H1 (cell line): ENCODE results near the gene USP49. TPM values are rescaled to one million over a fixed set of nuclear protein-coding genes. Genes with fewer than 3 reads are reported as not detected.

Experiments used
- CTCF ChIA-PET: fragments of 300-600 bp; sonication (Branson Sonifier 250); formaldehyde crosslinking; loops from one replicate; lab custom pipeline; 2021; ENCODE audit not compliant: partially characterized antibody; lab: Charles Lee
- POLR2A ChIA-PET: fragments of 300-600 bp; sonication (Branson Sonifier 250); formaldehyde crosslinking; loops from one replicate; lab custom pipeline; 2021; ENCODE audit warnings: inconsistent platforms; ENCODE audit not compliant: partially characterized antibody; lab: Charles Lee
- DNase-seq, 2 experiments: peaks; one replicate each; pipeline versions ENCODE4 v3.0.0 to v3.0.0-alpha.2; 2010 to 2022; ENCODE audit warnings: low spot score in 2 of 2, low read depth in 1 of 2, mixed read lengths in 1 of 2
- FAIRE-seq: peaks from 2 replicates; lab custom pipeline; 2011; peaks lifted over from hg19 to GRCh38; lab: Jason Lieb, UNC
- H2AFZ ChIP-seq: 2 replicates; pipeline ENCODE4 v1.8.1; 2012; ENCODE audit warnings: low read length, inconsistent platforms
- H2AK5ac ChIP-seq: 2 replicates; pipeline ENCODE4 v1.6.1; 2013; ENCODE audit warnings: low read depth, low read length
- H2BK120ac ChIP-seq: replicated peaks from 2 replicates; pipeline ENCODE3; 2013; ENCODE audit warnings: low read depth, low read length, inconsistent platforms
- H2BK12ac ChIP-seq: 2 replicates; pipeline ENCODE4 v1.6.1; 2013; ENCODE audit warnings: low read depth, low read length
- H2BK15ac ChIP-seq: 2 replicates; pipeline ENCODE4 v1.6.1; 2013; ENCODE audit warnings: low read length
- H2BK20ac ChIP-seq: 2 replicates; pipeline ENCODE4 v1.6.1; 2013; ENCODE audit warnings: low read length
- H2BK5ac ChIP-seq: 2 replicates; pipeline ENCODE4 v1.6.1; 2013; ENCODE audit warnings: low read depth, low read length
- H3K14ac ChIP-seq: 2 replicates; pipeline ENCODE4 v1.6.1; 2013; ENCODE audit warnings: inconsistent platforms; ENCODE audit not compliant: insufficient read length
- H3K18ac ChIP-seq: 2 replicates; pipeline ENCODE4 v1.6.1; 2013; ENCODE audit warnings: low read length; ENCODE audit errors: extremely low read depth
- H3K23ac ChIP-seq: 2 replicates; pipeline ENCODE4 v1.6.1; 2013; ENCODE audit warnings: inconsistent platforms; ENCODE audit not compliant: insufficient read length
- H3K23me2 ChIP-seq: 2 replicates; pipeline ENCODE4 v1.6.1; 2013; ENCODE audit warnings: low read depth, low read length
- H3K27ac ChIP-seq: 2 replicates; pipeline ENCODE4 v1.6.1; 2011; ENCODE audit warnings: low read depth, low read length, inconsistent platforms
- H3K27me3 ChIP-seq, 4 experiments: replicated peaks in 1 of 4; 1 replicate in 1 of 4; 2 replicates in 3 of 4; pipeline versions ENCODE4 v1.6.1 to v1.8.1; 2011 to 2013; ENCODE audit warnings: low read length in 3 of 4, mild to moderate bottlenecking in 3 of 4, inconsistent platforms in 2 of 4, mixed read lengths in 2 of 4, moderate library complexity in 1 of 4; ENCODE audit not compliant: control insufficient read depth in 3 of 4, insufficient read depth in 3 of 4; ENCODE audit errors: extremely low read depth in 1 of 4
- H3K36me3 ChIP-seq, 4 experiments: 2 replicates each; pipeline versions ENCODE4 v1.6.1 to v1.8.1; 2011 to 2013; ENCODE audit warnings: mild to moderate bottlenecking in 4 of 4, low read length in 3 of 4, moderate library complexity in 2 of 4, control low read depth in 1 of 4, inconsistent platforms in 1 of 4; ENCODE audit not compliant: insufficient read depth in 4 of 4, control insufficient read depth in 2 of 4
- H3K4ac ChIP-seq: replicated peaks from 2 replicates; pipeline ENCODE3; 2013; ENCODE audit warnings: low read length, low read depth, mixed read lengths, inconsistent platforms; ENCODE audit not compliant: insufficient read length
- H3K4me1 ChIP-seq, 4 experiments: replicated peaks in 1 of 4; 1 replicate in 1 of 4; 2 replicates in 3 of 4; pipeline versions ENCODE4 v1.6.1 to v1.8.1; 2011 to 2013; ENCODE audit warnings: low read length in 3 of 4, inconsistent platforms in 2 of 4, mixed read lengths in 1 of 4; ENCODE audit not compliant: insufficient read depth in 4 of 4, control insufficient read depth in 3 of 4
- H3K4me2 ChIP-seq, 2 experiments: 2 replicates each; pipeline versions ENCODE4 v1.6.1 to v1.8.1; 2011 to 2013; ENCODE audit warnings: low read depth in 2 of 2, low read length in 2 of 2, control low read depth in 1 of 2, inconsistent platforms in 1 of 2, mild to moderate bottlenecking in 1 of 2; ENCODE audit not compliant: insufficient read depth in 1 of 2
- H3K4me3 ChIP-seq, 4 experiments: fragments of 200-600, 300-600 bp in 1 of 4; sonication (generic), shearing (Covaris generic), sonication (Bioruptor Twin) in 1 of 4; 2 replicates each; pipeline versions ENCODE4 v1.5.1 to v1.8.1; 2011 to 2016; ENCODE audit warnings: low read length in 4 of 4, low read depth in 3 of 4, control low read depth in 2 of 4, inconsistent platforms in 2 of 4, mild to moderate bottlenecking in 2 of 4, mixed read lengths in 1 of 4, moderate library complexity in 1 of 4; ENCODE audit not compliant: insufficient read depth in 2 of 4; ENCODE audit errors: extremely low read depth in 1 of 4
- H3K56ac ChIP-seq: replicated peaks from 2 replicates; pipeline ENCODE3; 2013; ENCODE audit warnings: low read depth, mild to moderate bottlenecking, mixed read lengths, low read length, inconsistent platforms; ENCODE audit not compliant: insufficient read length
- H3K79me1 ChIP-seq: 2 replicates; pipeline ENCODE4 v1.6.1; 2013; ENCODE audit warnings: low read depth, low read length, control low read depth
- H3K79me2 ChIP-seq, 2 experiments: 2 replicates each; pipeline versions ENCODE4 v1.6.1 to v1.8.1; 2012 to 2013; ENCODE audit warnings: low read length in 2 of 2, mild to moderate bottlenecking in 2 of 2, inconsistent platforms in 1 of 2; ENCODE audit not compliant: insufficient read depth in 2 of 2, control insufficient read depth in 1 of 2
- H3K9ac ChIP-seq, 4 experiments: replicated peaks in 1 of 4; 1 replicate in 1 of 4; 2 replicates in 3 of 4; pipeline versions ENCODE4 v1.6.1 to v1.8.1; 2011 to 2013; ENCODE audit warnings: low read depth in 3 of 4, low read length in 3 of 4, control low read depth in 2 of 4, mild to moderate bottlenecking in 2 of 4, moderate library complexity in 2 of 4, inconsistent platforms in 1 of 4; ENCODE audit errors: extremely low read depth in 1 of 4
- H3K9me3 ChIP-seq, 2 experiments: 2 replicates each; pipeline versions ENCODE4 v1.6.1 to v1.8.1; 2012 to 2013; ENCODE audit warnings: mild to moderate bottlenecking in 2 of 2, moderate library complexity in 2 of 2, control low read depth in 1 of 2, inconsistent platforms in 1 of 2, low read depth in 1 of 2, low read length in 1 of 2, mixed read lengths in 1 of 2; ENCODE audit not compliant: insufficient read depth in 2 of 2
- H4K20me1 ChIP-seq, 2 experiments: replicated peaks in 1 of 2; 2 replicates each; pipeline versions ENCODE3 to v1.8.1; 2011 to 2013; ENCODE audit warnings: inconsistent platforms in 2 of 2, low read length in 2 of 2, mild to moderate bottlenecking in 1 of 2; ENCODE audit not compliant: insufficient read depth in 2 of 2, control insufficient read depth in 1 of 2
- H4K5ac ChIP-seq: 2 replicates; pipeline ENCODE4 v1.6.1; 2013; ENCODE audit warnings: low read length, low read depth, mixed read lengths, inconsistent platforms; ENCODE audit not compliant: insufficient read length
- H4K8ac ChIP-seq: 2 replicates; pipeline ENCODE4 v1.8.0; 2013; ENCODE audit warnings: mild to moderate bottlenecking, moderate library complexity, low read length, inconsistent platforms; ENCODE audit not compliant: insufficient read depth; ENCODE audit errors: extremely low read depth
- H4K91ac ChIP-seq: replicated peaks from 2 replicates; pipeline ENCODE3; 2013; ENCODE audit warnings: low read length, mixed read lengths, inconsistent platforms; ENCODE audit not compliant: insufficient read length
- ATF3 ChIP-seq: IDR thresholded peaks from 2 replicates; pipeline ENCODE4 v1.6.1; 2011; ENCODE audit warnings: low read depth, mild to moderate bottlenecking, low read length; ENCODE audit not compliant: insufficient read depth
- GABPA ChIP-seq: IDR thresholded peaks from 2 replicates; pipeline ENCODE4 v1.6.1; 2011; ENCODE audit warnings: mild to moderate bottlenecking, low read length, moderate library complexity, borderline replicate concordance; ENCODE audit not compliant: insufficient read depth
- POU5F1 ChIP-seq: IDR thresholded peaks from 2 replicates; pipeline ENCODE4 v1.6.1; 2011; ENCODE audit warnings: low read depth, mild to moderate bottlenecking, low read length, moderate library complexity
- SRF ChIP-seq: IDR thresholded peaks from 2 replicates; pipeline ENCODE4 v1.6.1; 2011; ENCODE audit warnings: mild to moderate bottlenecking, low read depth, low read length, moderate library complexity
- WGBS, 2 experiments: shearing (Covaris generic) in 1 of 2; methylation state at CpG; one replicate each; pipeline versions ENCODE4 v1.1.6 to v1.1.7; 2013 to 2015; ENCODE audit warnings: low lambda C conversion rate in 2 of 2, mixed read lengths in 2 of 2, inconsistent platforms in 1 of 2, low coverage in 1 of 2, missing lambda C conversion rate in 1 of 2; ENCODE audit not compliant: insufficient replicate concordance in 2 of 2, insufficient coverage in 1 of 2, insufficient read length in 1 of 2; ENCODE audit errors: extremely low coverage in 1 of 2, missing lambda C conversion rate in 1 of 2; 5-methylcytosine and 5-hydroxymethylcytosine counted together
- polyA plus RNA-seq, 7 experiments: library from polyadenylated mRNA; depleted of rRNA in 3 of 7; stranded (reverse) in 5 of 7; unstranded in 2 of 7; fragments of >200 nt in 5 of 7; fragments of 200-250 nt in 2 of 7; gene quantifications; 1 replicate in 5 of 7; 2 replicates in 1 of 7; 4 replicates in 1 of 7; pipeline versions ENCODE4 v1.2.1 to v1.2.3, GENCODE V29; 2011 to 2013; ENCODE audit warnings: missing spikeins in 2 of 7, mixed read lengths in 2 of 7
- total RNA-seq: library from RNA; stranded (reverse); fragmentation: NEBNext Ultra II Directional; extraction: Animal tissue kit (Norgen Biotek cat#: 25700); gene quantifications from 2 replicates; pipeline ENCODE4 v1.2.1, GENCODE V29; 2021
- TF ChIP-seq, protein P1 (sequence below): IDR thresholded peaks from 2 replicates; pipeline ENCODE4 v1.6.1; 2011; ENCODE audit warnings: low read length, improper control_type of control experiment

The USP49 gene
- total and polyA plus RNA-seq, 2 of the 8 experiments (the other 6 are each of a cell fraction or from before 2014, with no cell fraction given), result 6.9 to 24.4 TPM

GRCh38 chr6:41937861-41938574 is 42.8 kb upstream of the USP49 start:
- peak overlapping the region; percentile 59 for H4K91ac ChIP-seq
- H3K18ac ChIP-seq, result no peak overlapping the region; the same call in 1 of the 2 replicates
- H4K8ac ChIP-seq, result no peak overlapping the region
- no peak overlapping the region for H3K56ac ChIP-seq
- peak overlapping the region; percentile 84; the same call in 1 of the 2 replicates for H2BK12ac ChIP-seq
- no peak overlapping the region for H2AFZ ChIP-seq
- H3K14ac ChIP-seq, result no peak overlapping the region
- POLR2A ChIA-PET, result interaction anchor here (0.8 to 16.6 kb wide), 10 partner anchors 12 to 107 kb away, joined by 3 to 235 read pairs (median 7); partner anchors contain the start of genes BYSL, MED20, TAF8 and USP49
- no peak for DNase-seq
- whole genome bisulfite sequencing, 2 experiments, result 95% methylated on average over 4 of the region's 4 CpGs; no CpG with 5 or more reads in 1 of the 2 experiments
- H2BK120ac ChIP-seq, result no peak overlapping the region
- H3K9me3 ChIP-seq, result no peaks in the 10 kb centered on the region
- peaks cover 0 to 10% of the 10 kb centered on the region in 2 experiments; a peak in 1 of 4 replicates for H3K79me2 ChIP-seq
- H2BK20ac ChIP-seq, result peak overlapping the region; percentile 15; the same call in 1 of the 2 replicates
- peaks cover 8 to 25% (median 17%) of the 10 kb centered on the region in 4 experiments; a peak in 6 of 8 replicates for H3K36me3 ChIP-seq
- no peaks in the 10 kb centered on the region for H3K27me3 ChIP-seq
- no peak overlapping the region for H4K5ac ChIP-seq
- peaks cover 2 to 3% of the 10 kb centered on the region in 2 experiments for H4K20me1 ChIP-seq
- peaks cover 6 to 31% (median 23%) of the 10 kb centered on the region in 4 experiments for H3K4me1 ChIP-seq
- H3K27ac ChIP-seq, result 0 out of 2 replicates have a peak overlapping the region, but pooled peaks have one; percentile 51
- no peak overlapping the region for H3K9ac ChIP-seq
- no peak overlapping the region for H3K23ac ChIP-seq
- H2BK15ac ChIP-seq, result 0 out of 2 replicates have a peak overlapping the region, but pooled peaks have one; percentile 19
- 0 out of 2 replicates have a peak overlapping the region, but pooled peaks have one; percentile 68 for H2AK5ac ChIP-seq
- CTCF ChIA-PET, result interaction anchor here (0.8 to 13.7 kb wide), 17 partner anchors 12 to 155 kb away, joined by 3 to 219 read pairs (median 5); partner anchors contain the start of genes BYSL, MED20 and TAF8
- H3K79me1 ChIP-seq, result peaks cover 2% of the 10 kb centered on the region
- peak overlapping the region in 2 of 4 experiments; percentile 10 to 91; a peak in 1 of 8 replicates for H3K4me3 ChIP-seq
- no peak for FAIRE-seq
- H2BK5ac ChIP-seq, result peak overlapping the region; percentile 63; the same call in 1 of the 2 replicates
- peak overlapping the region; percentile 98 to 99; a peak in 2 of 4 replicates for H3K4me2 ChIP-seq
- no peak overlapping the region for H3K4ac ChIP-seq
- H3K23me2 ChIP-seq, result peaks cover 17% of the 10 kb centered on the region
- TF ChIP-seq POU5F1 (no peak), SRF (no peak), GABPA (no peak), ATF3 (no peak)
- TF ChIP-seq, protein P1, sequence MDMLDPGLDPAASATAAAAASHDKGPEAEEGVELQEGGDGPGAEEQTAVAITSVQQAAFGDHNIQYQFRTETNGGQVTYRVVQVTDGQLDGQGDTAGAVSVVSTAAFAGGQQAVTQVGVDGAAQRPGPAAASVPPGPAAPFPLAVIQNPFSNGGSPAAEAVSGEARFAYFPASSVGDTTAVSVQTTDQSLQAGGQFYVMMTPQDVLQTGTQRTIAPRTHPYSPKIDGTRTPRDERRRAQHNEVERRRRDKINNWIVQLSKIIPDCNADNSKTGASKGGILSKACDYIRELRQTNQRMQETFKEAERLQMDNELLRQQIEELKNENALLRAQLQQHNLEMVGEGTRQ, result no peak
